ENCODE data around the gene IL5RA.

IL5RA gene, protein sequence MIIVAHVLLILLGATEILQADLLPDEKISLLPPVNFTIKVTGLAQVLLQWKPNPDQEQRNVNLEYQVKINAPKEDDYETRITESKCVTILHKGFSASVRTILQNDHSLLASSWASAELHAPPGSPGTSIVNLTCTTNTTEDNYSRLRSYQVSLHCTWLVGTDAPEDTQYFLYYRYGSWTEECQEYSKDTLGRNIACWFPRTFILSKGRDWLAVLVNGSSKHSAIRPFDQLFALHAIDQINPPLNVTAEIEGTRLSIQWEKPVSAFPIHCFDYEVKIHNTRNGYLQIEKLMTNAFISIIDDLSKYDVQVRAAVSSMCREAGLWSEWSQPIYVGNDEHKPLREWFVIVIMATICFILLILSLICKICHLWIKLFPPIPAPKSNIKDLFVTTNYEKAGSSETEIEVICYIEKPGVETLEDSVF

DNA sequence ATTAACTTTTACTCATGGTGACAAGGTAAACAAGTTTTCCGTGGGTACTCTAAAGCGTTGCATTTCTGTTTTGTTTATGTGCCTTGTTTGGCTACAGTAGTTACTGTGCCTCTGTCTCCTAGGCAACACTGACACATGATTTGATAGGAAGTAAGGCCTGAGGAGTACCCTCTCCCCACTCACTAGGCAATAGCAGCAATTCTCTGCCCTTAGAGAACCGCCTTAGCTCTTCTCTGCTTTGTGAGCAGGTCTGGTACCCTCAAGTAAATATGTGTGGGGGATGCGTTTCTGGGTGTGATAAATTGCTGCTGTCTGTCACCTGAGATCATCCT lies at the start of gene IL5RA:
IL5RA (minus strand) TSS at position 76 of the 332 bp plus-strand sequence. CDS start 5,390 bp downstream, outside the sequence.
- DNase-seq (ENCODE audit: low read depth in 2 of 2), result no peak

GRCh38 chr3:3157484-3157883 lies 47.3 kb upstream of the IL5RA start:
- no peak for DNase-seq (ENCODE audit: low read depth in 2 of 2)

DNA sequence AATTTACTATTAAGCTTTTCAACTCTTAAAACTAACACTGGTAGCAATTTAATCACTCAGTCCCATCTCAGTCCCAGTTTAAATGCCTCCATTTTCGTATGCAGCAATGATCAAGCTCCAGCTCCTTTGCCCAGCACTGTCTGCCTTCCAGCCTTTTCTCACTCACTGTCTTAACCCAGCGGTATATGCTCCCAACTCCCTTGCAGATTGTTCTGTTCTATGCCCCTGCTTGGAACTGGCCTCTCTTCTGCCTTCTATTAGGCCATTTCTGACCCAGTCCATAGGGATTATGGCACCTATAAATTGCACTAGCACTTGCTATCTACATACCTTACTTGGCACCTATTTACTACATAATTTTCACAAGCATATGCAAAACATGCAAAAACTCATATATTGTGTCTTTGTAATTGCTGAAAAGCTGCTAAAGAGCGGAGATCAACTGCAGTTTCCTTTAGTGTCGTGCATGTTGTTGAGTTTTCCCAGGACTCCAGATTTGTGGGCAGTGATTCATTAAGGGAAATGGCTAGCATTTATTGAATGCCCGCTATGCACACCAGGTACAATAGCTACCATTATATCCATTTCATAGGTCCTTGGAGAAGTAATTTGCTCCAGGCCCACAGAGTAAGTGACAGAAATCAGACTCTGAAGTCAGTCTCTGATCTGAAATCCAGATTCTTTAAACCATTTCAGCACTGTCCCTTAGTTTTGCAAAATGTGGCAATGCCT lies 44.9 kb upstream of the IL5RA start:
- DNase-seq (ENCODE audit: low read depth in 2 of 2), result no peak

GRCh38 chr3:3151513-3151912 lies 41.3 kb upstream of the IL5RA start:
- DNase-seq (ENCODE audit: low read depth in 2 of 2), result no peak

DNA sequence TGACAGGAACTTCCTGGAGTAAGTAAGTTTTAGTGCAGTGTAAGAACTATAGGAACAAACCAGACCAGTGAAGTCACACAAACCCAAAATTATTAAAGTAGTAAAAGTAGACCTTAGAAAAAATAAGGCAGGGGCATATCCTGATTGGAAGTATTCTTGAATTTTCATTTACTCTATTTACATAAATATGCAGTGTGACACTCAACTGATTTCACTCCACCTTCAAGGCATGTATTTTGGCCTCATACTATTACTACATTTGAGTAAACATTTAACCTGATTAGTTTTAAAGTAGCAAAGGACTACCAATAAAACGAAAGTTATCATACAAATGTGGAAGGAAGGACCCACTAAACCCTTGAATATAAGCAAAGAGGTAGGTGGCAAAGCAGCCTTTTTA lies 39.4 kb upstream of the IL5RA start:
- DNase-seq (ENCODE audit: low read depth in 2 of 2), result no peak

DNA sequence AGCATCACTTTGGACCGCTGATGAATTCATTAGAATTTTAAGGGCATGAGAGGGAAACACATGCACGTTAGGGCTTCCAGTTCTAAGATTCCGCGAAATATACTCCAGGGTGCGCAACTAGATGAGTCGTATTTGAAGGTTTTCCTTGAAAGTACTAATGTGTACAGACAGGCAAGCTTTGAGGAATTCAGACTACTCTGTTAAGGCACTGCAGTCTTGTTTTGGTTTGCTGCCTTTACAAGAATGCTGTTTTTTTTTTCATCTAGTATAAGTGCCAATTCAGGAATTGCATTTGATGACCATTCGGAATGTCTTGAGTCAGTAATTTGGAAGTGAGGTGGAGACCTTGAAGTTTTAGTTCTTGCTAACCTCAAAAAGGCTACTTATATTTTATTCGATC lies 35.7 kb upstream of the IL5RA start:
- no peak for DNase-seq (ENCODE audit: low read depth in 2 of 2)

- DNase-seq (ENCODE audit: low read depth in 2 of 2), result no peak
These were observed 31.8 kb upstream of the IL5RA start for GRCh38 chr3:3141939-3142338.

- no peak for DNase-seq (ENCODE audit: low read depth in 2 of 2)
These were observed 27.4 kb upstream of the IL5RA start for GRCh38 chr3:3137526-3137925.

DNA sequence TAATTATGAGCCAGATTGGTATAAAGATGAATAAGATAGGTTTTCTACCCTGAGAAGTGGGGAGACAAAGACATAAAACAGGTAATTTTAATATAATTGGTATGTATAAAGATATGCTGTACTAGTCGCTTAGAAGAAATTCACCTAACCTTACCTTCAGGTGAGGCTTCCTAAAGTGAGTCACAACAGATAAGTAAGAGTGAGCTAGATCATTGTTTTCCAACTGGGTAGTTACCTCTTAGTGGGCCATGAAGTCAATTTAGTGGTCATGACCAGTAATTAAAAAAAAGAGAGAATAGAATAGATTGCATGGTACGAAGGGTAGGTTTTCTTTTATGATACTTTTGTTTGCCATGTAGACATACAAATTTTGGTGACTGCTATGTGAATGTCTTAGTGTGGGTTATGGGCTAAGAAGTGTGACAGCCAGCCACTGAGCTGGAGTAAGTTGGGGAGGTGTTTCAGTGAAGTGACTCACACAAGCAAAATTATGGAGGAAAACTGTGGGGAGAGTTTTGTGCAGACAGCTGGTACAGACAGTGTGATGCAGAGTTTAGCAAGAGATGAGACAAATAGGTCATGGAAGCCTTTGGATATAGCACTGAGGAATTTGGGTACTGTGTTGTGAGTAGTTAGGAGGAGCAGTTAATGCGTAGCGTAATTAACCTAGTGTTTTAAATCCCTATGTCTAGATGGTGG lies 24.7 kb upstream of the IL5RA start:
- no peak for DNase-seq (ENCODE audit: low read depth in 2 of 2)

DNA sequence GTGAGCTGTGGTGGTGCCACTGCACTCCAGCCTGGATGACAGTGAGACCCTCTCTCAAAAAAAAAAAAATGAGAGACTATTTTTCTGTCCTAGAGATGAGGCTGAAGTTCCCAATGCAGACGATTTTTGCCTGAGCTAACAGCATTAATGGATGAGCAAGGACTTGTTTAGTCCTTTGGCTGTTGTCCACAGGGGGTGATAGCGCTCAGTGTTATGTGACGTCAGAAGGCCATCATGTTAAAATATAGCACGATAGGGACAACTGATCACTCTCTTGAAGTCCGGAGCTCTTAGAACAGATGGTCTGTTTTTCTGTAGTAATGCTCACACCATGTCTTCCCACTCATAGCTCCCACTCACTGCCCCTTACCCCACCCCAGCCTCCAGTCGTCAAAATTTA lies 23.3 kb upstream of the IL5RA start:
- DNase-seq (ENCODE audit: low read depth in 2 of 2), result no peak

DNA sequence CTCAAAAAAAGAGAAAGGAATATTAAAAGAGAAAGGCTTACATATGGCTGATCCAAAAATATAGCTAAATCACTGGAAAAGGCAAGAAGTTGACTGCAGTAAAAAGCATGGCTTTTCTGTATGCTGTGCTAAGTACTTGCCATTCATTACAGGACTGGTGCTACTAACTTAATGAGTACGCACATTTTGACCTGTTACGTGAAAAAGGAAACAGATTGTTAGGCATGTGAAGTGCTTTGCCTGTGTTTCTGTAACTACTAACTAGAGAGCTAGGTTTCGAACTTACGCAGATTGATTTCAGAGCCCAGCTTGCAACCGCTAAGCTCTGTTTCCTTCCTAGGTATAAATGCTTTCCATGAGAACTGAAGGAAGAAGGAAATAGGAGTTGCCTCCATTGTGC lies 19.4 kb upstream of the IL5RA start:
- DNase-seq (ENCODE audit: low read depth in 2 of 2), result no peak

GRCh38 chr3:3127432-3128010 lies 17.3 kb upstream of the IL5RA start:
- DNase-seq (ENCODE audit: low read depth in 2 of 2), result peak in 1 of 2 donors; percentile 16

DNA sequence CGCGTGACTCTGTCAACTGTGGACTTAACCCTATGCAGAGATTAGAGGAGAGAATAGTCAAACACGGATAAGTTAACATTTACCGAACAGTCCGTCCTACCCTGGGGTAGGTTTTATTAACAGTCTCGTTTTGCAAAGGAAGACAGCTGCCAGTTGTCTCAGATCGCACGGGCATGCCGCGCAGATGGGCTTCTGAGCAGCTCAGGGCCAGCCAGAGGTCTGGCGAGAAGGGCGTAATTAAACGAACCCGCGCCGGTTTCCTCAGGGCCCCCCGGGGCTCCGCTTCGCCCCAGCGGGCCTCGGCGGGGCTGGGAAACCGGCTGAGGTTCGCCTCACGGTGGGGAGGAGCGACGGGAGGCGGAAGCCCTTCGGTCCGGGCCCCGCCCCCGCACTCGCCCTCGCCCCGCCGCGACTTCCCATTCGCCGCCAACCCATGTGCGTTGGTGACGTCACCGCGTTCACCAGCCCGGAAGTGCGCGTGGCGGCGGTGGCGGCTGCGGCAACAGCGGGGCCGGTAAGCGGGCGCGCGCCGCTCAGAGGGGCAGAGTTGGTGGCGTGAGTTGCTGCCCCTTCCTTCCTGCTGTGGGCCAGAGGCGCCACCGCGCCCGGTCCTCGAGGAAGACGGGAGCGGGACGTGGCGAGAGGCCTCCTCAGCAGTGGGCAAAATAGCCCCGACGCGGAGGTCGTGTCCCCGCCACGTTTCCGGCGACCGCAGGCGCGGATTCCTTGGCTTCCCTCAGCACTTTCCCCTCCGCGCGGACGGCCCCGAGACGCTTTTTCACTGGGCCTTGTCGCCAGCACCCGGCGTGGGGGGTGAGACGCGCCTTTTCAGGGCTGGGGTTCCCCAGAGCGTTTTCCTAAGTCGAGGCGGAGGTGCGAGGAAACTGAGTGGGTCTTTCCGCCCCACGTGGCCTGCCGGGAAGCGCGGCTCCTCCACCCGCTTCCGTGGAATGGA lies 16.6 kb upstream of the IL5RA start, which contains the start of gene TRNT1:
TRNT1 (plus strand) TSS at position 464 of the 955 bp plus-strand sequence. CDS start 2,101 bp downstream, outside the sequence.
- DNase-seq (ENCODE audit: low read depth in 2 of 2), result peak; percentile 94

GRCh38 chr3:3125977-3126376 lies 15.8 kb upstream of the IL5RA start:
- DNase-seq (ENCODE audit: low read depth in 2 of 2), result no peak

GRCh38 chr3:3119393-3119851 lies 9.2 kb upstream of the IL5RA start:
- peak in 1 of 2 donors; percentile 40 for DNase-seq (ENCODE audit: low read depth in 2 of 2)

DNA sequence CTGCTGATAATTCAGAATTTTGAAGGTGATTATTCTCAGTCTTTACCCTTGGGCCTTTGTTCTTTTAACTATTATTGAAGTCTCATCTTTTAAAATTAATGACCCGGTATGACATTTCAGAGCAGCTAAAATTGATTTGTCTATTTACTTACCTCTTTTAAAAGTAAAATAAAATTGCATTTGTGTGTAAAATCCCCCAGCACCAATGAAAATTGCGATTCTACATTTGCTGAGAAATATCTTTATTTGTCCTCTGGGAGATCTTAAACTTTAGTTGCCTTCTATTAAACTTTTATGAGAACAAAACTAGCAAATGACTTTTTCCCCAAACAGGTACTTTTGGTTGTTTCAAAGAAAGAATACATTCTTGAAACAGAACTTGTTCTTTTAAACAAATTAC lies 7.5 kb upstream of the IL5RA start:
- no peak for DNase-seq (ENCODE audit: low read depth in 2 of 2)

DNA sequence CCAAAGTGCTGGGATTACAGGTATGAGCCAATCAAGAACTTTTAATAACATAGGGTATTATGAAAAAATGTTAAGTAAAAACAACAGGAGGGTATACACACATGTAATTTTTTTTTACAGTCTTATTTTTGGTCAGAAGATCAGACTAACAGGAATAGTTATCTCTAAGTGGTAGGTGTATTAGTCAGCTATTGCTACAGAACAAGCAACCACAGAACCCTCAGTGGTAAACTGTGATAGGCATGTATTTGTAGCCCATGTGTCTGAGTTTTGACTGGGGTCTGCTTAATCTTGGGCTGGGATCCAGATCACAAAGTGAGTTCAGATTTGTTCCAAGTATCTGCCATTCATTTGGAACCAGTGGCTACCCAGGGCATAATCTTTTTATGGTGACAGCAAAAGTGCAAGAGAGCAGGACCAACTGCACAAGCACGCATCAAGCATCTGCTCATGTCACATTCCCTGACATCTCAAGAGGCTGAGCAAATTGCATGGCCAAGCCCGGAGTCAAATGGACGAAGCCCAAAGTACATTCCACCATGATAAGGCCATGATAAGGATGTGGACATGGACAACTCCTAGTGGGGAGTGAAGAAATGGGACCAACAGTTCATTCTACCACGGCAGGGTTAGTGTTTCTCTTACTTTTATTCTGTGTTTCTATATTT lies 3.0 kb upstream of the IL5RA start:
- DNase-seq (ENCODE audit: low read depth in 2 of 2), result no peak

DNA sequence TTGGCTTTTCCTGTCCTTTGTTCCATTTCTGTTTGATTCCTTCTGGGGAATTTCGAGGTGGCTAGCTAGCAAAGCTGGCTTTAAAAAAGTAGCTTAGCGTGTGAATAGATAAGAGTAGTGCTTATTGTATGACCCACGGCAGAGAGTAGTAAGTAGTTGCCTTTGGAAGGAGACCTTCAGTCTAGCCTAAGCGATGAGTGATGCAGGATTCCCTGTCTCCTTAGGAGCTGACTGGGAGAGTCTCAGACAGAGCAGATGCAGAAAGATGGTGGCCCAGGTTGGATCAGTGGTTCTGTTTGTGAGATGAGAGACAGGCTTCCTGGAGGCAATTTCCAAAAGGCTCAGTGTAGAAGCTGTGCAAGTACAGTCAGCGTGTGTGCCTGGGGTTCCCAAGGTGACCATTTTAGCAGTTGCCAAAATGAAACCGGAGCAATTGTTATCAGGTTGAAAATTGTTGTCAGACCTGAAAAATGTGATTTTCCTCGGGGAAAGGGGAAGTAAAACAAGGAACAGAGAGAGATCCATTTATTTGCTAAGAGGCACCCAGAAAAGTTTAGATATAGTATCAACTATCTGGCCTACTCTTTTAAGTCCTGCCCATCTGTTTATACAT lies 681 bp upstream of the IL5RA start:
- no peak for DNase-seq (ENCODE audit: low read depth in 2 of 2)

GRCh38 chr3:3109407-3110298 lies 521 bp downstream of the IL5RA start:
- DNase-seq (ENCODE audit: low read depth in 2 of 2), result no peak

All from stimulated activated CD8-positive, alpha-beta memory T cell treated with anti-CD3 and anti-CD28 coated beads, Interleukin-15, amount 100 ng/mL, for 48 hours (primary cell).